Tibial nerve (tissue), 4 donors: Measurements from ENCODE around the gene MAGI1.

ENCODE experiments used
- EP300 ChIP-seq, 2 donors: sonication (generic); formaldehyde crosslinking; IDR thresholded peaks; one replicate each; pipeline ENCODE4 v1.6.1; 2017; ENCODE audit warnings: antibody characterized with exemption in 2 of 2, mild to moderate bottlenecking in 1 of 2
- POLR2A ChIP-seq, 2 donors: fragments of 450-650 bp; IDR thresholded peaks; one replicate each; pipeline ENCODE4 v1.6.1; 2017; ENCODE audit warnings: antibody characterized with exemption in 2 of 2, mild to moderate bottlenecking in 2 of 2, moderate library complexity in 2 of 2
- TF ChIP-seq, protein P1 (sequence below), 5 experiments: fragments of 200-600 bp in 3 of 5; fragments of 450-650 bp in 2 of 5; sonication (generic) in 3 of 5; IDR thresholded peaks; one replicate each; pipeline ENCODE4 v1.5.1; 2016 to 2019; ENCODE audit warnings: antibody characterized with exemption in 5 of 5, mild to moderate bottlenecking in 3 of 5, moderate library complexity in 2 of 5

GRCh38 chr3:65561617-65562016 is 477.1 kb downstream of the MAGI1 start:
- TF ChIP-seq, protein P1, sequence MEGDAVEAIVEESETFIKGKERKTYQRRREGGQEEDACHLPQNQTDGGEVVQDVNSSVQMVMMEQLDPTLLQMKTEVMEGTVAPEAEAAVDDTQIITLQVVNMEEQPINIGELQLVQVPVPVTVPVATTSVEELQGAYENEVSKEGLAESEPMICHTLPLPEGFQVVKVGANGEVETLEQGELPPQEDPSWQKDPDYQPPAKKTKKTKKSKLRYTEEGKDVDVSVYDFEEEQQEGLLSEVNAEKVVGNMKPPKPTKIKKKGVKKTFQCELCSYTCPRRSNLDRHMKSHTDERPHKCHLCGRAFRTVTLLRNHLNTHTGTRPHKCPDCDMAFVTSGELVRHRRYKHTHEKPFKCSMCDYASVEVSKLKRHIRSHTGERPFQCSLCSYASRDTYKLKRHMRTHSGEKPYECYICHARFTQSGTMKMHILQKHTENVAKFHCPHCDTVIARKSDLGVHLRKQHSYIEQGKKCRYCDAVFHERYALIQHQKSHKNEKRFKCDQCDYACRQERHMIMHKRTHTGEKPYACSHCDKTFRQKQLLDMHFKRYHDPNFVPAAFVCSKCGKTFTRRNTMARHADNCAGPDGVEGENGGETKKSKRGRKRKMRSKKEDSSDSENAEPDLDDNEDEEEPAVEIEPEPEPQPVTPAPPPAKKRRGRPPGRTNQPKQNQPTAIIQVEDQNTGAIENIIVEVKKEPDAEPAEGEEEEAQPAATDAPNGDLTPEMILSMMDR (IDR thresholded peaks at IDR 0.05), result no peak
- no peak for TF ChIP-seq EP300 (IDR thresholded peaks at IDR 0.05)
- TF ChIP-seq POLR2A (IDR thresholded peaks at IDR 0.05), result no peak
